ENCODE measurements around the gene XXYLT1. TPM values are rescaled to one million over a fixed set of nuclear protein-coding genes. Genes with fewer than 3 reads are reported as not detected.

The XXYLT1 gene
- total RNA-seq, 1 donor from 2014 or later = 25.4 TPM

- Mint-ChIP-seq H3K4me1 (ENCODE audit: low read depth) (peaks cover 40% of the 10 kb centered on the region), H3K4me3 (ENCODE audit: low read depth) (no peak overlapping the region), H3K36me3 (ENCODE audit: insufficient read depth) (no peaks in the 10 kb centered on the region), H3K27me3 (peaks cover 3% of the 10 kb centered on the region), H3K27ac (peak overlapping the region; percentile 87), H3K9me3 (ENCODE audit: low read depth) (no peaks in the 10 kb centered on the region)
- DNase-seq (ENCODE audit: low spot score, unreplicated experiment) = no peak
- TF ChIP-seq, protein P1, sequence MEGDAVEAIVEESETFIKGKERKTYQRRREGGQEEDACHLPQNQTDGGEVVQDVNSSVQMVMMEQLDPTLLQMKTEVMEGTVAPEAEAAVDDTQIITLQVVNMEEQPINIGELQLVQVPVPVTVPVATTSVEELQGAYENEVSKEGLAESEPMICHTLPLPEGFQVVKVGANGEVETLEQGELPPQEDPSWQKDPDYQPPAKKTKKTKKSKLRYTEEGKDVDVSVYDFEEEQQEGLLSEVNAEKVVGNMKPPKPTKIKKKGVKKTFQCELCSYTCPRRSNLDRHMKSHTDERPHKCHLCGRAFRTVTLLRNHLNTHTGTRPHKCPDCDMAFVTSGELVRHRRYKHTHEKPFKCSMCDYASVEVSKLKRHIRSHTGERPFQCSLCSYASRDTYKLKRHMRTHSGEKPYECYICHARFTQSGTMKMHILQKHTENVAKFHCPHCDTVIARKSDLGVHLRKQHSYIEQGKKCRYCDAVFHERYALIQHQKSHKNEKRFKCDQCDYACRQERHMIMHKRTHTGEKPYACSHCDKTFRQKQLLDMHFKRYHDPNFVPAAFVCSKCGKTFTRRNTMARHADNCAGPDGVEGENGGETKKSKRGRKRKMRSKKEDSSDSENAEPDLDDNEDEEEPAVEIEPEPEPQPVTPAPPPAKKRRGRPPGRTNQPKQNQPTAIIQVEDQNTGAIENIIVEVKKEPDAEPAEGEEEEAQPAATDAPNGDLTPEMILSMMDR (IDR thresholded peaks at IDR 0.05; ENCODE audit: unreplicated experiment) = no peak
These were observed 240.1 kb downstream of the XXYLT1 start for GRCh38 chr3:195030791-195031321.

DNA sequence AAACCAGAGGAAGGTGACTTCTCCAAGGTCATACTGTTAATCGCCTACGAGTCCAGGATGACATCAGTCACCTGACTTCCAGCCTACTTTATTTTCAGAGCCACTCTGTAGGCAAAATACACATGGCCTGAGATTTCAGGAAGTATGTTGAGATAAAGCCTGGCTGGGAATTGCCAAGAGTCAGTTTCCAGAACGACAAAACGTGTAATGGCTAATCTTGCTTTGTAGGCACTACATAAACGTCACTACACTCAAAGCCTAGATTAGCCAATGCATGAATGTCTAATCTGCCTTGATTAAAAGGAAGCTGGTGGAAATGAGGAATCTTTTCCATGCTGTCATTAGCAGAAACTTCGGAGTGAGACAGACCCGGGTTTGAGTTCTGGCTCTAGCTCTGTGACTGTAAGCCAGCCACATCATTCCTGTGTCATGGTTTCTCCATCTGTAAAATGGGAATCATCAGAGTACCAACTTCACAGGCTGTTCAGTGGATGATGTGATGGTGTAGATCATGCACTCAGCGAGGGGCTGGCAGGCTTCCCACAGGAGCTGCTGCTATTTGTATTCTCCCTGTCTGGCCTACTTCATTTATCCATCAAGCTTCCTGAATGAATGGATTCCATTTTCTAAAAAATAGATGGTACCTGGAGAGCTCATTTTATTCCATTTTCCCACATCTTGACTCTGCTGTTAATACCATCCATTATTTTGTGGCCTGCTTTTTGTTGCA is 241.9 kb downstream of the XXYLT1 start:
- Mint-ChIP-seq H3K27me3 (no peaks in the 10 kb centered on the region), H3K4me1 (ENCODE audit: low read depth) (peaks cover 38% of the 10 kb centered on the region), H3K36me3 (ENCODE audit: insufficient read depth) (no peaks in the 10 kb centered on the region), H3K4me3 (ENCODE audit: low read depth) (no peak overlapping the region), H3K27ac (no peak overlapping the region), H3K9me3 (ENCODE audit: low read depth) (no peaks in the 10 kb centered on the region)
- TF ChIP-seq, protein P1 (IDR thresholded peaks at IDR 0.05; ENCODE audit: unreplicated experiment) = no peak
- DNase-seq (ENCODE audit: low spot score, unreplicated experiment) = no peak

DNA sequence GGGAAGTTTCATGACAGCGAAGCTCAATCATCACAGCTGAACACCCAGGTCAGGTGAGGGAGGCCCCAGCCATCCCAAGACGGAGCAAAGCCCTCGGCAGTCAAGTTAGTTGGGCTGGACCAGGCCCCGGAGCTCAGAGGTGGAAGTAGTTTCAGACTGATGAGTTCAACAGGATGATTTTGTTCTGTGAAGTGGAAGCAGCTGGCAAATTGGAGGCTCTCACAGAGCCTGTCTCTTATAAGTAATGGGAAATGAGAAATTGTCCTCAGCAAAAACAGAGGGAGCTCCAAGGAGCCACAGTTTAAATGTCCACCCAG is 245.1 kb downstream of the XXYLT1 start:
- DNase-seq (ENCODE audit: low spot score, unreplicated experiment) = no peak
- H3K36me3 Mint-ChIP-seq (ENCODE audit: insufficient read depth) = no peaks in the 10 kb centered on the region
- H3K4me3 Mint-ChIP-seq (ENCODE audit: low read depth) = no peak overlapping the region
- no peaks in the 10 kb centered on the region for H3K9me3 Mint-ChIP-seq (ENCODE audit: low read depth)
- H3K27ac Mint-ChIP-seq = no peak overlapping the region
- peaks cover 8% of the 10 kb centered on the region for H3K4me1 Mint-ChIP-seq (ENCODE audit: low read depth)
- TF ChIP-seq, protein P1 (IDR thresholded peaks at IDR 0.05; ENCODE audit: unreplicated experiment) = no peak
- H3K27me3 Mint-ChIP-seq = peaks cover 8% of the 10 kb centered on the region

DNA sequence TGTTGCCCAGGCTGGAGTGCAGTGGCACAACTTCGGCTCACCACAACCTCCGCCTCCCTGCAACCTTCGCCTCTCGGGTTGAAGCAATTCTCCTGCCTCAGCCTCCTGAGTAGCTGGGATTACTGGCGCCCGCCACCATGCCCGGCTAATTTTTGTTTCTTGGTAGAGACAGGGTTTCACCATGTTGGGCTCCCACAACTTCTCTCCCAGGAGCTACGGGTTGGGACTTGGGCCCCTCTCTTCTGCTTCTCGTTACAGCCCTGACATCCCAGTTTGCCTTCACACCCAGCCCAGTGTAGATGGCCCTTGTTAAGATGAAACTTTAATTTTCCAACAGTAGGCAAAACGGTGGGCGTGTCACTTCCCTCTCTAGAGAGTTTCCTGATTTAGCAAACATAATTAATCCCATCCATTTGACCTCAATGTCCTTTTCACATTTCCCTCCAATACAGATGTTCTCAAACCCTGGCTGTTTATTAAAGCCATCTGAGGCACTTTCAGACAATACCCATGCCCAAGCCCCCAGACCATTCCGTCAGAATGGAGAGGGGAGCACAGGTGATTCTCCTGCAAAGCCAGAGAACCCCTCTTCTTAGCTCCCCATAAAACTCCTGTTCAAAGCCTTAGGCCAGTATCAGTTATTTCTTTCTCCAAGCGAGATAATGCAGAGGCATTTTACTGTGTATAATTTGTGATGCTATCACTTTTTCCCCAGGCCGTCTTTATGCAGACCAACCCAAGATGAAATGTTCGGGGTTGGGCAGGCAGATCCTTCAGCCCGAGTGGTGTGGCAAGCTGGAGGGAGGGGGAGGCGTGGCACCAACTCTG is 245.7 kb downstream of the XXYLT1 start:
- no peak for DNase-seq (ENCODE audit: low spot score, unreplicated experiment)
- H3K27me3 Mint-ChIP-seq = peaks cover 11% of the 10 kb centered on the region
- no peak overlapping the region for H3K4me3 Mint-ChIP-seq (ENCODE audit: low read depth)
- H3K4me1 Mint-ChIP-seq (ENCODE audit: low read depth) = peaks cover 7% of the 10 kb centered on the region
- no peaks in the 10 kb centered on the region for H3K9me3 Mint-ChIP-seq (ENCODE audit: low read depth)
- no peaks in the 10 kb centered on the region for H3K36me3 Mint-ChIP-seq (ENCODE audit: insufficient read depth)
- H3K27ac Mint-ChIP-seq = no peak overlapping the region
- TF ChIP-seq, protein P1 (IDR thresholded peaks at IDR 0.05; ENCODE audit: unreplicated experiment) = no peak

GRCh38 chr3:195023989-195024388 is 247.0 kb downstream of the XXYLT1 start:
- Mint-ChIP-seq H3K27ac (no peak overlapping the region), H3K4me3 (ENCODE audit: low read depth) (no peak overlapping the region), H3K4me1 (ENCODE audit: low read depth) (peaks cover 1% of the 10 kb centered on the region), H3K9me3 (ENCODE audit: low read depth) (no peaks in the 10 kb centered on the region), H3K27me3 (peaks cover 21% of the 10 kb centered on the region), H3K36me3 (ENCODE audit: insufficient read depth) (no peaks in the 10 kb centered on the region)
- TF ChIP-seq, protein P1 (IDR thresholded peaks at IDR 0.05; ENCODE audit: unreplicated experiment) = no peak
- no peak for DNase-seq (ENCODE audit: low spot score, unreplicated experiment)

Data from progenitor cell of endocrine pancreas (in vitro differentiated cells).